GM06990 (cell line): ENCODE measurements around the gene KRTAP5-2.
"Not testable (repeated sequence)": the region's sequence is repeated elsewhere in the genome, so short reads cannot be mapped to it uniquely, and the experiment has no call there.

Experiments used
- DNase-seq: peaks from one replicate; pipeline ENCODE4 v3.0.0-alpha.2; 2011; ENCODE audit not compliant: insufficient read length; ENCODE audit errors: extremely low read depth
- H3K27me3 ChIP-seq: replicated peaks from 2 replicates; pipeline ENCODE4 v1.6.0; 2011; ENCODE audit warnings: low read length; ENCODE audit not compliant: control insufficient read depth, insufficient read depth
- H3K36me3 ChIP-seq: 2 replicates; pipeline ENCODE4 v1.5.1; 2011; ENCODE audit warnings: low read length; ENCODE audit not compliant: control insufficient read depth, insufficient read depth
- H3K4me3 ChIP-seq: replicated peaks from 2 replicates; pipeline ENCODE4 v1.5.1; 2011; ENCODE audit warnings: low read depth, mild to moderate bottlenecking, control low read depth, low read length
- CTCF ChIP-seq: IDR thresholded peaks from 2 replicates; pipeline ENCODE4 v1.5.1; 2011; ENCODE audit warnings: low read length, control low read depth, mild to moderate bottlenecking, inconsistent platforms; ENCODE audit not compliant: insufficient read depth, poor library complexity, severe bottlenecking

Gene KRTAP5-2

GRCh38 chr11:1605923-1606322 is 7.8 kb upstream of the KRTAP5-2 start:
- not testable (repeated sequence) for H3K36me3 ChIP-seq

GRCh38 chr11:1604711-1605110 is 6.6 kb upstream of the KRTAP5-2 start:
- no peaks in the 10 kb centered on the region; the same call in none of the 2 replicates for H3K27me3 ChIP-seq
- no peak for TF ChIP-seq CTCF

More at GRCh38 chr11:1605923-1606322, 7.8 kb upstream of the KRTAP5-2 start:
- not testable (repeated sequence) for H3K27me3 ChIP-seq, H3K4me3 ChIP-seq
- peak; percentile 44 for DNase-seq

GRCh38 chr11:1604181-1604580 is 6.1 kb upstream of the KRTAP5-2 start:
- DNase-seq: no peak
- Histone ChIP-seq H3K27me3 (no peaks in the 10 kb centered on the region; the same call in none of the 2 replicates), H3K36me3 (no peaks in the 10 kb centered on the region), H3K4me3 (no peak overlapping the region)
- TF ChIP-seq CTCF: no peak

More at GRCh38 chr11:1604711-1605110, 6.6 kb upstream of the KRTAP5-2 start:
- Histone ChIP-seq H3K36me3 (no peaks in the 10 kb centered on the region), H3K4me3 (no peak overlapping the region)
- DNase-seq: no peak

- Histone ChIP-seq H3K4me3 (no peak overlapping the region), H3K27me3 (no peaks in the 10 kb centered on the region; the same call in none of the 2 replicates), H3K36me3 (no peaks in the 10 kb centered on the region)
- TF ChIP-seq CTCF: no peak
- DNase-seq: no peak
Measured at GRCh38 chr11:1603629-1604028, 5.5 kb upstream of the KRTAP5-2 start.

- not testable (repeated sequence) for H3K27me3 ChIP-seq, H3K4me3 ChIP-seq, DNase-seq, H3K36me3 ChIP-seq
Measured at GRCh38 chr11:1601663-1602062, 3.6 kb upstream of the KRTAP5-2 start.

- Histone ChIP-seq H3K27me3 (no peaks in the 10 kb centered on the region; the same call in 1 of the 2 replicates), H3K36me3 (no peaks in the 10 kb centered on the region), H3K4me3 (no peak overlapping the region)
- no peak for TF ChIP-seq CTCF
- no peak for DNase-seq
Measured at GRCh38 chr11:1600626-1601025, 2.5 kb upstream of the KRTAP5-2 start.

GRCh38 chr11:1598816-1599215 is 722 bp upstream of the KRTAP5-2 start:
- Histone ChIP-seq H3K4me3 (no peak overlapping the region), H3K27me3 (no peaks in the 10 kb centered on the region), H3K36me3 (no peaks in the 10 kb centered on the region)
- TF ChIP-seq CTCF: no peak
- DNase-seq: no peak

GRCh38 chr11:1598406-1598805 is 312 bp upstream of the KRTAP5-2 start:
- H3K27me3 ChIP-seq, H3K4me3 ChIP-seq, DNase-seq, H3K36me3 ChIP-seq: not testable (repeated sequence)
